Astrocyte (in vitro differentiated cells and primary cell): ENCODE measurements around the gene DLX1. TPM values are rescaled to one million over a fixed set of nuclear protein-coding genes. Genes with fewer than 3 reads are reported as not detected.
"Not testable (repeated sequence)": the region's sequence is repeated elsewhere in the genome, so short reads cannot be mapped to it uniquely, and the experiment has no call there.

Experiments
- DNase-seq: peaks from one replicate; pipeline ENCODE4 v3.0.0-alpha.2; 2010; ENCODE audit warnings: low read depth
- FAIRE-seq: peaks from 2 replicates; lab custom pipeline; 2011; peaks lifted over from hg19 to GRCh38; lab: Jason Lieb, UNC
- H2AFZ ChIP-seq: 2 replicates; pipeline ENCODE4 v1.6.0; 2012; ENCODE audit warnings: low read depth, low read length, inconsistent platforms
- H3K27ac ChIP-seq: 2 replicates; pipeline ENCODE4 v1.5.1; 2011; ENCODE audit warnings: low read depth, low read length, inconsistent platforms
- H3K27me3 ChIP-seq: 2 replicates; pipeline ENCODE4 v1.6.0; 2011; ENCODE audit warnings: low read length, inconsistent platforms; ENCODE audit not compliant: insufficient read depth
- H3K36me3 ChIP-seq: 2 replicates; pipeline ENCODE4 v1.5.1; 2011; ENCODE audit warnings: low read length, inconsistent platforms; ENCODE audit not compliant: insufficient read depth
- H3K4me1 ChIP-seq: 2 replicates; pipeline ENCODE4 v1.5.1; 2011; ENCODE audit warnings: low read length, inconsistent platforms; ENCODE audit not compliant: insufficient read depth
- H3K4me2 ChIP-seq: 2 replicates; pipeline ENCODE4 v1.6.0; 2012; ENCODE audit warnings: low read length, inconsistent platforms
- H3K4me3 ChIP-seq: 2 replicates; pipeline ENCODE4 v1.5.1; 2011; ENCODE audit warnings: low read depth, mild to moderate bottlenecking, low read length, inconsistent platforms; ENCODE audit not compliant: insufficient read depth
- H3K79me2 ChIP-seq: 2 replicates; pipeline ENCODE4 v1.6.0; 2012; ENCODE audit warnings: mild to moderate bottlenecking, low read length, inconsistent platforms; ENCODE audit not compliant: insufficient read depth
- H3K9ac ChIP-seq: 2 replicates; pipeline ENCODE4 v1.6.0; 2012; ENCODE audit warnings: mild to moderate bottlenecking, low read length, inconsistent platforms
- H3K9me3 ChIP-seq: 2 replicates; pipeline ENCODE4 v1.5.1; 2012; ENCODE audit warnings: low read depth, mild to moderate bottlenecking, low read length, inconsistent platforms; ENCODE audit not compliant: insufficient read depth
- H4K20me1 ChIP-seq: 2 replicates; pipeline ENCODE4 v1.6.0; 2012; ENCODE audit warnings: low read length, inconsistent platforms; ENCODE audit not compliant: insufficient read depth
- H3K27ac Mint-ChIP-seq: one replicate; pipeline ENCODE4 v1.8.0; 2021; ENCODE audit warnings: mild to moderate bottlenecking, mixed read lengths; ENCODE audit not compliant: unreplicated experiment
- H3K27me3 Mint-ChIP-seq: one replicate; pipeline ENCODE4 v1.8.0; 2021; ENCODE audit warnings: low read depth, mixed read lengths; ENCODE audit not compliant: unreplicated experiment
- H3K36me3 Mint-ChIP-seq: one replicate; pipeline ENCODE4 v1.8.0; 2021; ENCODE audit warnings: low read depth, mixed read lengths; ENCODE audit not compliant: unreplicated experiment
- H3K4me1 Mint-ChIP-seq: one replicate; pipeline ENCODE4 v1.8.0; 2021; ENCODE audit warnings: low read depth, mixed read lengths; ENCODE audit not compliant: unreplicated experiment
- H3K4me3 Mint-ChIP-seq: one replicate; pipeline ENCODE4 v1.8.0; 2021; ENCODE audit warnings: mild to moderate bottlenecking, moderate library complexity, mixed read lengths; ENCODE audit not compliant: unreplicated experiment
- H3K9me3 Mint-ChIP-seq: one replicate; pipeline ENCODE4 v1.8.0; 2021; ENCODE audit warnings: mild to moderate bottlenecking, mixed read lengths; ENCODE audit not compliant: unreplicated experiment
- CTCF ChIP-seq: IDR thresholded peaks from 2 replicates; pipeline ENCODE4 v1.5.1; 2011; ENCODE audit warnings: low read depth, mild to moderate bottlenecking, inconsistent platforms, low read length, moderate library complexity; ENCODE audit not compliant: insufficient read depth
- EZH2 ChIP-seq: IDR thresholded peaks from 2 replicates; pipeline ENCODE4 v1.6.1; 2012; ENCODE audit warnings: mild to moderate bottlenecking, low read length, inconsistent platforms; ENCODE audit not compliant: insufficient read depth
- total RNA-seq: library from RNA; stranded (reverse); gene quantifications from 2 replicates; pipeline ENCODE4 v1.2.1, GENCODE V29; 2021

The DLX1 gene
- total RNA-seq, 1 donor from 2014 or later, result 0.27 TPM

DNA sequence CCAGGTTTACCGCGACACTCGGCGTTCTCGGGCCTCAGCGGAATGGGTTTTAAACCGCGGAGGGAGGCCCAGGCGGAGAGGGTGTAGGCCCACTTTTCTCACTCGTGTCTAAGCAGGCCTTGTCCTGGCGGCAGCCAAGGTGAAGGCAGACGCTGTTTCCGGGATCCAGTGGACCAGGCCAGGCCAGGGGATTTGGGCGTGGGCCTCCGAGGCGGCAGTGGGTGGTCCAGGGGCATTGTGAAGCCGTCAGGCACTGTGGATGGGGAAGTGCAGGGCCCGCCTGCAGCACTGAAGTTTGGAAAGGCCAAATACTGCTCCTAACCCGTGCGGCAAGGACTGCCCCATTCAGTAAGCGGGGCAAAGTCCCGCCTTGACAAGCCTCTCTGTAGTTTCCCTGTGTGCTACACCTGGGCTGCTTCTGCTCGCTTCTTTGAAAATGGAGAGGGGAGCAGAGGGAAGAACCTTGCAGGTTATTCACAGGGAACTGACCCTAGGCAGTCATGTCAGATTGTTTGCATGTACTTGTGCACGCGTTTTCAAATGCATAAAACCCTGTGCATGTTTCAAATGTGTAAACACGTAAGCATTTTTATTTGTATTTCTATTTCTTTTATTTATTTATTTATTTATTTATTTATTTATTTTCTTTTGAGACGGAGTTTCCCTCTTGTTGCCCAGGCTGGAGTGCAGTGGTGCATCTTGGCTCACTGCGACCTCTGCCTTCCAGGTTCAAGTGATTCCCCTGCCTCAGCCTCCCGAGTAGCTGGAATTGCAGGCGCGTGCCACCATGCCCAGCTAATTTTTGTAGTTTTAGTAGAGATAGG is 24.9 kb downstream of the DLX1 start:
- no peak overlapping the region for H3K27ac Mint-ChIP-seq

DNA sequence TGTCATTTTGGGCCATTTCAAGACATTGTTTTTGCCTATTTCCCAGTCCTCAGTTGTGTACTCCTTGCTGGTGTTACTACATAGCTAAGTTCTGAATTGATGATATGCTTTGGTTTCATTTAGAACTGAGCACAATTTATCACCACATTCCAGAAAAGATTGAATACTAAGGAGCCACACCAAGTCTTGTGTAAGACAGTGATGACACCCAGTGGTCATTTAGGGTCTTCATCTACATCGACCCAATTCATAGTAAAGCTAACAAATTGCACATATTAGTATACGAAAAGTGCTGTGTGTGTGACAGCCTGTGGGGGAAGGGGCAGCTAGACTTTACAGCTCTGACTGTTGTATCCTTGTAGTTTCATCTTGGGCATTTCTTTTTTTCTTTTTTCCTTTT is 28.3 kb downstream of the DLX1 start:
- peaks cover 12% of the 10 kb centered on the region for H3K27me3 Mint-ChIP-seq
- FAIRE-seq, result peak; percentile 47
- Histone ChIP-seq H3K27me3 (peaks cover under 1% of the 10 kb centered on the region), H3K9me3 (no peaks in the 10 kb centered on the region), H3K4me3 (no peak overlapping the region), H3K27ac (no peak overlapping the region), H3K36me3 (no peaks in the 10 kb centered on the region), H3K9ac (no peak overlapping the region), H3K79me2 (no peaks in the 10 kb centered on the region), H3K4me1 (peaks cover under 1% of the 10 kb centered on the region), H4K20me1 (no peaks in the 10 kb centered on the region), H3K4me2 (no peak overlapping the region), H2AFZ (no peak overlapping the region)
- DNase-seq, result peak; percentile 43
- H3K4me1 Mint-ChIP-seq, result no peaks in the 10 kb centered on the region
- no peak overlapping the region for H3K4me3 Mint-ChIP-seq
- no peak overlapping the region for H3K27ac Mint-ChIP-seq
- no peaks in the 10 kb centered on the region for H3K9me3 Mint-ChIP-seq
- TF ChIP-seq CTCF (peak; percentile 44), EZH2 (no peak)
- H3K36me3 Mint-ChIP-seq, result no peaks in the 10 kb centered on the region

More for the DNA sequence above, 24.9 kb downstream of the DLX1 start:
- H3K36me3 ChIP-seq, result no peaks in the 10 kb centered on the region
- H3K79me2 ChIP-seq, result no peaks in the 10 kb centered on the region
- peak overlapping the region; percentile 45 for H2AFZ ChIP-seq
- no peak overlapping the region for H3K9ac ChIP-seq
- Mint-ChIP-seq H3K36me3 (no peaks in the 10 kb centered on the region), H3K4me3 (no peak overlapping the region), H3K9me3 (peaks cover 6% of the 10 kb centered on the region), H3K4me1 (no peaks in the 10 kb centered on the region), H3K27me3 (peaks cover 40% of the 10 kb centered on the region)
- peaks cover 4% of the 10 kb centered on the region for H3K4me1 ChIP-seq
- no peak for FAIRE-seq
- no peak for TF ChIP-seq EZH2
- TF ChIP-seq CTCF, result no peak
- H3K4me2 ChIP-seq, result no peak overlapping the region
- H3K4me3 ChIP-seq, result no peak overlapping the region
- no peaks in the 10 kb centered on the region for H3K9me3 ChIP-seq
- no peak for DNase-seq
- no peaks in the 10 kb centered on the region for H4K20me1 ChIP-seq
- no peak overlapping the region for H3K27ac ChIP-seq
- H3K27me3 ChIP-seq, result peaks cover 31% of the 10 kb centered on the region

DNA sequence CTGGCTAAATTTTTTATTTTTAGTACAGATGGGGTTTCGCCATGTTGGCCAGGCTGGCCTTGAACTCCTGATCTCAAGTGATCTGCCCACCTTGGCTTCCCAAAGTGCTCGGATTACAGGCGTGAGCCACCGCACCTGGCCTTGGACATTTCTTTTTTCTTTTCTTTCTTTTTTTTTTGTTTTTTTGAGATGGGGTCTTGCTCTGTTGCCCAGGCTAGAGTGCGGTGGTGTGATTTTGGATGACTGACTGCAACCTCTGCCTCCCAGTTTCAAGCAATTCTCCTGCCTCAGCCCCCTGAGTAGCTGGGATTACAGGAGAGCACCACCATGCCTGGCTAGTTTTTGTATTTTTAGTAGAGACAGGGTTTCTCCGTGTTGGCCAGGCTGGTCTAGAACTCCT is 28.9 kb downstream of the DLX1 start:
- H3K9me3 ChIP-seq, H3K27ac Mint-ChIP-seq, DNase-seq, H3K27ac ChIP-seq, H3K9ac ChIP-seq, H3K27me3 ChIP-seq, H3K4me3 Mint-ChIP-seq, H3K4me1 ChIP-seq, H3K4me3 ChIP-seq, H3K4me1 Mint-ChIP-seq, H3K36me3 Mint-ChIP-seq, H3K4me2 ChIP-seq, FAIRE-seq, H3K9me3 Mint-ChIP-seq, H2AFZ ChIP-seq, H3K79me2 ChIP-seq, H4K20me1 ChIP-seq, H3K36me3 ChIP-seq: not testable (repeated sequence)
- peaks cover 10% of the 10 kb centered on the region for H3K27me3 Mint-ChIP-seq
